Kidney tubule cell (primary cell): ENCODE results near the gene VSIR.

Source experiments
- DNase-seq: peaks from one replicate; pipeline ENCODE4 v3.0.0-alpha.2; 2018; ENCODE audit warnings: low spot score

VSIR gene

DNA sequence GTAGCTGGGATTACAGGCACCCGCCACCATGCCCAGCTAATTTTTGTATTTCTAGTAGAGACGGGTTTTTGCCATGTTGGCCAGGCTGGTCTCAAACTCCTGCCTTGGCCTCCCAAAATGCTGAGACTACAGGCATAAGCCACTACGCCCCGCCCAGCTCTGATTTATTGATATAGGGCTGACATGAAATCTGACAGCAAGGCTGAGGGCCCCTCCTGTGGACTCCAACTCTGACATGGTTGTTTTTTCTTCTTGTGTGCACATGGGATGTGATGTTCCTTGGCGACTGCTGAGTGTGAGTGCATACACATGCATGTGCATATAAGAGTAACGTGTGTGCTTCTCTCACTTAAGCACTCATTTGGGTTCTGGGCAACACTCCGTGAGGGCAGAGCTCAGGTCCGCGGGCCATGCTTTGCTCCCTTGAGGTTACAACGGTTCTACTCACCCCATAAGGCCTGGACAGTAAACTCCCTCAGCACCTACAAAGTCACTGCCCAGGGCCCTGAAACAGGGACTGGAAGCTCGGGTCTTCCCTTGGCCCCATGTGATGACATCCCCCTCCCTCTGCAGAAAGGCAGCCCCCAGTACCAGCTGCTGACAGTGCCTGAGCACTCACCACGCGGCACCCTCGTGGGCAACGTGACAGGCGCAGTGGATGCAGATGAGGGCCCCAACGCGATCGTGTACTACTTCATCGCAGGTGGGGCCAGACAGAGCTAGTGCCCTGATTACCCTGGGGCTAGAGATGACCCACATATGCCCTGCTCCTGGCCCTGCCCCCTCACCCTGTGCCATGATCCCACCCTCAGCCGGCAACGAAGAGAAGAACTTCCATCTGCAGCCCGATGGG, 33.6 kb upstream of the VSIR start:
- DNase-seq: no peak

DNA sequence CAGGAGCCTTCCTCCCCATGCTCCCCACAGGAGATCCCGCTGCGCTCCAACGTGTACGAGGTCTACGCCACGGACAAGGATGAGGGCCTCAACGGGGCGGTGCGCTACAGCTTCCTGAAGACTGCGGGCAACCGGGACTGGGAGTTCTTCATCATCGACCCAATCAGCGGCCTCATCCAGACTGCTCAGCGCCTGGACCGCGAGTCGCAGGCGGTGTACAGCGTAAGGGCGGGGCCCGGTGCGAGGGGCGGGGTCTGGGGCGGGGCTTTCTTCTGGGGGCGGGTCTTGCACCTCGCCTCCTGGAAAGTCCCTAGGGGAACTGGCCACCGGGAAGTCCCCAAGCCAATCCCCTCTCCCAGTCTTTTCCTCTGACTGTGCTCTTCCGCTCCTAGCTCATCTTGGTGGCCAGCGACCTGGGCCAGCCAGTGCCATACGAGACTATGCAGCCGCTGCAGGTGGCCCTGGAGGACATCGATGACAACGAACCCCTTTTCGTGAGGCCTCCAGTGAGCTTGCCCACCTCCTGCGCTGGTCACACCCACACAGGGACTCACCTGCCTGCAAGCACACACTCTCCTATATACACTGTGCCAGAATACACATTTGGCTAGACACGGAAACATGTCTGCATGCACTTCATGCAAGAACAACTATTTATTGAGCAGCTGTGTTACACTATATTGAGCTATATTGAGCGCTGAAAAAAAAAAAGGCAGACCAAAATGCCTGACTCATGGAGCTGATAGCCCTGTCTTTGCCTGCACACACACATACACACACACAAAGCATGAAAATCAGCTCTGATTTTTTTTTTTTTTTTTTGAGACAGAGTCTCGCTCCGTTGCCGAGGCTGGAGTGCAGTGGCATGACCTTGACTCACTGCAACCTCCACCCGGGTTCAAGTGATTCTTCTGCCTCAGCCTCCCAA, 32.7 kb upstream of the VSIR start:
- DNase-seq: peak; percentile 74

DNA sequence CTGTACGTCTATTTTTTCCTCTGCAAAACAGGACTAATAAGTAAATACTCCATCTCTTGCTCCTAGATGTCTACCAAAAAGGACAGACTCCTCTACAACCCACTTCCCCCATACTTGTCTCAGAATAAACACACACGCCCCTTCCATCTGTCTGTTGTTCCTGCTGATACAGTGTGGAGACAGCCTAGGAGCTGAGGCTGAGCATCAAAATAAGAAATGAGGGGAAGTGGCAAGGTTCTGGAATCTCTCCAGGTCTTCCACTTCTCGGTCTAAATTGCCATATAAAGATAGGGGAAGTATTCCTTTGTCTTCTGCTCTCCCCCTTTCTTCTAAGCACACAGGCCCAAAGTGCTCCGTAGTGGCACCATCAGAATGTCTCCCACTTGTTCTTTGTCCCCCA, 30.8 kb upstream of the VSIR start:
- no peak for DNase-seq

DNA sequence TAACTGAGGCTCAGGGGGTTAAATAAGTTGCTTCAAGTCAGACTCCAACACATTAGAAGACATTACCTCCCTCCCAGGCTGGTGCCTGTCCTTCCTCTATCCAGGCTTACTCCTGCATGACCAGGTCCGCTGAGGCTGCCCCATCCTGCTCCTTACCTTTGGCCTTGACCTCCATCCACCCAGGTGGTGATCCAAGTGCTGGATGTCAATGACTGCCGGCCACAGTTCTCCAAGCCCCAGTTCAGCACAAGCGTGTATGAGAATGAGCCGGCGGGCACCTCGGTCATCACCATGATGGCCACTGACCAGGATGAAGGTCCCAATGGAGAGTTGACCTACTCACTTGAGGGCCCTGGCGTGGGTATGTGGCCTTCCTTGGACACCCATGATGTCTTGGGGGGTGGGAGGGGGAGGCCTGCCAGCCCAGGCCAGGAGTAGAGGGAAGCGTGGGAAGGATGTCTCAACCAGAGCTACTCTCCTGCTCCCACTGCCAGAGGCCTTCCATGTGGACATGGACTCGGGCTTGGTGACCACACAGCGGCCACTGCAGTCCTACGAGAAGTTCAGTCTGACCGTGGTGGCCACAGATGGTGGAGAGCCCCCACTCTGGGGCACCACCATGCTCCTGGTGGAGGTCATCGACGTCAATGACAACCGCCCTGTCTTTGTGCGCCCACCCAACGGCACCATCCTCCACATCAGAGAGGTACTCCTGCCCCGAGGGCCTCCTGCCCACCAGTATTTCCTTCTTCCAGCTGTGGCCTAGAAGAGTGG, 29.6 kb upstream of the VSIR start:
- DNase-seq: no peak

DNA sequence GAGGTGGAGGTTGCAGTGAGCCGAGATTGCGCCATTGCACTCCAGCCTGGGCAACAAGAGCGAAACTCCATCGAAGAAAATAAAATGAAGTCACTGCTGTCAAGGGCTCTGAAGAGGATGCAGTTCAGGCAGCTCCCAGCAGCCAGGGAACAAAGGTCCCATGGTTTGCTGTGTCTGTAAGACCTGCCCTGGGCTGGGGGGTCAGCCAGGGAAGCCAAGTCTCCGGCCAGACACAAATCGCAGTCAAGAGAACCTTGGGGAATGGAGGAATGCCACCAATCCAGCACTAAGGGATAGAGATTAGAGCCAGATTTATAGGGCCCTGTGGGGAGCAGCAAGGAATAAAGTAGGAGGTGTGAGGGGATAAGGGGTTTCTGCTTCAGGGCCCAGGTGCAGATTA, 28.9 kb upstream of the VSIR start:
- no peak for DNase-seq

DNA sequence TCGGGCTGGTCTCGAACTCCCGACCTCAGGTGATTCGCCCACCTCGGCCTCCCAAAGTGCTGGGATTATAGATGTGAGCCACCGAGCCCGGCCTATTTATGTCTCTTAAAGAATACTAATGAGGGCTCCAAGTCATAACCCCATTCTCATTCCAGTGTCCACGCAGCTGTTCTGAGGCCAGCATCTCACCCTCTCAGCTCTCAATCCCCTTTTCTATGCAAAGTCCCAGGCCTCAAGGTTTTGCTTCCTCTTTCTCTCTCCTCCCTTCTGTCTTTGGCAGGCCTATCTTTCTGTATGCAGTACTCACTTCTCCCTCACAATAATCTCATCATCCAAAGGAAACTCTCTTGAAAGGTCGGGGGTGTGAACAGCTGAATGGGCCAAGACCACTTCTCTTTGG, 28.0 kb upstream of the VSIR start:
- no peak for DNase-seq

DNA sequence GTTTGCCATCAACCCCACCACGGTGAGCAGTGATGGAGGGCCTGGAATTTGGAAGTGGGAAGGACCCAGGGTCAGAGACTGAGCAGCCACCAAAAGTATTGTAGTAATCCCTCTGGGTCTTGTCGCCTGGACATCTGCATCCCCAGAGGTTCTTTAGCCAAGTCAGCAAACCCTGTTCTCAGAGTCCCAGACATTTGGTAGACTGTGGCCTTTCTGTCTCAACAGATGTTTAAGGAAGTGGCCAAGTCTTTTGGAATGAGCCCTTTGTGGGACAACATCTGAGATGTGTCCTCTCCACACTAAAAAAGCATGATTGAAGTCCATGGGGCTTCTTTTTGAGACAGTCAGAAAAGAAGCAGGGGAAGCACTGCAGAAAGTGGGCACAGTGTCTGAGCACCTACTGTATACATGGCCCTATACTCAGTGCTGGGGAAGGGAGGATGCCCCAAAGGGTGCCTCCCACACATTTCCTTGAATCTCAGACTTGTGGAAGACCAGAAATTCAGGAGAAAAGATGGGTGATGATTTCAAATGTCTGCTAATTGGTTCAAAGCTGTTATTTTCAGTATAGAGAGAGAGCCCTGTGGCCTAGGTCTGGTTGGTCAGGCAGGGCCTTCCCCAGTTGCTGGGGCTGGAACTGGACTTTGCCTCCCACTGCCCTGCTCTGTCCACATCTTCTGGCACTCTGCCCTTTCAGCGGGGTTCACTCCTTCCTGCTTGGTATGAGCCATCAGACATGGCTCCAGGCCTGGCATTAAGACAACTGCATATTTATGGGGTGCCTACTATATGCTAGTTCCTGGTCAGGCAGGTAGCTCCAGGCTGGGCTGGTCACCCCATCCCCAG, 26.5 kb upstream of the VSIR start:
- DNase-seq: no peak

DNA sequence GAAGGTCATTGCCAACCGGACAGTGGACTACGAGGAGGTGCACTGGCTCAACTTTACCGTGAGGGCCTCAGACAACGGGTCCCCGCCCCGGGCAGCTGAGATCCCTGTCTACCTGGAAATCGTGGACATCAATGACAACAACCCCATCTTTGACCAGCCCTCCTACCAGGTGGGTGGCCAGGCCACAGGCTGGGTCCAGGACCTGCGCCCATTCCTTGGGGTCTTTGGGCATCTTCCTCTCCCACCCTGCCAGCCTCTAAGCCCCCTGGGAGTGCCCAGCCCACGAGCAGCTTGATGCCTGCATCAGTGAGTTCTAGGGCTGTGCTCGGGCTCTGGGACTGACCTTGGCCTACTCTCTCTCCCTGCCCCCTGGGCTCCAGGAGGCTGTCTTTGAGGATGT, 25.8 kb upstream of the VSIR start:
- DNase-seq: no peak

DNA sequence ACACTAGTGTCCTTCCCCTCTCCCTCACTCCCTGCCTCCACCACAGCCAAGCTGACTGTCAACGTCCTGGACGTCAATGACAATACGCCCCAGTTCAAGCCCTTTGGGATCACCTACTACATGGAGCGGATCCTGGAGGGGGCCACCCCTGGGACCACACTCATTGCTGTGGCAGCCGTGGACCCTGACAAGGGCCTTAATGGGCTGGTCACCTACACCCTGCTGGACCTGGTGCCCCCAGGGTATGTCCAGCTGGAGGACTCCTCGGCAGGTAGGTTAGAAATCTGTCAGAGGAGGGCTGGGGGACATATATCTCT, 24.9 kb upstream of the VSIR start:
- no peak for DNase-seq

DNA sequence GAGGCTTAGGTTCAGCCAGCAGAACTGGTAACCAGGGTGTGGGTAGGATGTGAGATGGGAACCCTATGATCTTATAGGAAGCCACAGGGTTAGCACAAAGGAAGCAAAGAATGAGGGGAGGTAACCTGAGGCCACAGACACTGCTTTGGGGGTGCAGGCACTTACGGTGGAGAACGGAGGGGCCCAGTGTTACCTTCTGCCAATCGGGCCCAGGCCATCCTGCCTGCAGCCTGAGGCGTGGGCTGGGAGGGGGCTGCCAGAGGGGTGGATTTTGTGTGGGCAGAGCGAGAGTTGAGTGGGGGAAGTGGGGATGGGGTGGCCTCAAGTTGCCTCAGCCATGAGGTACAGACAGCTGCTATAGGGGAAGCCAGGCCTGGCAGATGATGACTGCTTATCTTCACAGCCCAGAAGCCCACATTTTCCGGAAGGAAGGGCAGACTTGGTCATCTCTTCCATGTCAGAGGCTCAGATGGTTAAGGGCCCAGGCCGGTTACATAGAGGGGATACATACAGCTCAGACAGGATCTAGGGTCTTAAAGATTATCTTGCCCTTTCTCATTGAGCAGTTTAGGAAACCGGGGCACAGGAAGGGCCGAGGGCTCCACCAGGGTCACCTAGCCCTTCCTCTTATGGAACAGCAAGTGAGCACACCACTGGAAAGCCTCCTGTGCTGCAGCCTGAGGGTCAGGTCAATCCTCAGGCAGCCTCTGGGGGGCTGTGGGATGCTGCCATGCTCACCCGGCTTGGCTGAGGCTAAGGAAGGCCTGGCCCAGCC, 24.4 kb upstream of the VSIR start:
- DNase-seq: no peak

DNA sequence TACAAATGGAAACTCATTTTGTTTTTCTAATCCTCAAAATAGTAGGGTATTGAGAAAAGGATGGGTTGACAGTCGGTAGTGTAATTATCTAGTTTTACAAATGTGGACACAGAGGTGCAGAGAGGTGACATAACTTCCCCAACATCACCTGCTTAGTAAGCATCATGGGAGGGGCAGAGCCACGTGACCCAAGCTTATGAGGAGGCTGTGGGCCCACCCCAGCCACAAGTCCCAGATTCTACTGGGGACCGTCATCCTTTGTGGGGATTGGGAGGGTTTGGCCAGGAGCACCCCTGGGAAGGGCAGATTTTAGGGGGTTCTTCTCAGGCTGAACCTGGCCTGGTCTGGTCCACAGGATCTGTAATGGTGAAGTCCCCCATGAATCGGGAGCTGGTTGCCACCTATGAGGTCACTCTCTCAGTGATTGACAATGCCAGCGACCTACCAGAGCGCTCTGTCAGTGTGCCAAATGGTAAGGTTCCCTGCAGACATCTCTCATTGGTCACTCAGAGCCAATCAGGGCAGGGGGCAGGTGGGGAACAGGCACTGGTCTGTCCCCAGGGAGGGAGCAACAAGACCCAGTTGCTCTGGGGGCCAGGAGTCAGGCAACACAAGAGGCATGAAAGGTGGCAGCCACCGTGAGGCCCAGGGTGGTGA, 23.6 kb upstream of the VSIR start:
- no peak for DNase-seq

DNA sequence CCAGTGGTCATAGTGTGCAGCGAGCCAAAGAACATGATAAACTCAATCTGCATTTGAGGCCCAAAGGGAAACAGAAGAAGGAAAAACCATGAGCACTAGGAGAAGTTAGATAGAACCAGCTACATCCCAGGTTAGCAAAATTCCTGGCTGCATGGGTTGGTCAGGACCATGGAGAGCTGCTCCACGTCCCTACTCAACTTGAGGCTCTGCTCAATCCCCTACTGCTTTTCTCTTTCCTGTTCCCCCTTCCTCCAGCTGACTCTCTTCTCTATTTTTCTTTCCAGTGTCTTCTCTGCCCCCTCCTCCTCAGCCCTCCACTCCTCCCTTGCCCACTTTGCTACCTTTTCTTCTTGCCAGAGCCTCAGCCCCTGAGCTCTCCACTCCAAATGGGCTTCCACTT, 21.9 kb upstream of the VSIR start:
- DNase-seq: no peak

DNA sequence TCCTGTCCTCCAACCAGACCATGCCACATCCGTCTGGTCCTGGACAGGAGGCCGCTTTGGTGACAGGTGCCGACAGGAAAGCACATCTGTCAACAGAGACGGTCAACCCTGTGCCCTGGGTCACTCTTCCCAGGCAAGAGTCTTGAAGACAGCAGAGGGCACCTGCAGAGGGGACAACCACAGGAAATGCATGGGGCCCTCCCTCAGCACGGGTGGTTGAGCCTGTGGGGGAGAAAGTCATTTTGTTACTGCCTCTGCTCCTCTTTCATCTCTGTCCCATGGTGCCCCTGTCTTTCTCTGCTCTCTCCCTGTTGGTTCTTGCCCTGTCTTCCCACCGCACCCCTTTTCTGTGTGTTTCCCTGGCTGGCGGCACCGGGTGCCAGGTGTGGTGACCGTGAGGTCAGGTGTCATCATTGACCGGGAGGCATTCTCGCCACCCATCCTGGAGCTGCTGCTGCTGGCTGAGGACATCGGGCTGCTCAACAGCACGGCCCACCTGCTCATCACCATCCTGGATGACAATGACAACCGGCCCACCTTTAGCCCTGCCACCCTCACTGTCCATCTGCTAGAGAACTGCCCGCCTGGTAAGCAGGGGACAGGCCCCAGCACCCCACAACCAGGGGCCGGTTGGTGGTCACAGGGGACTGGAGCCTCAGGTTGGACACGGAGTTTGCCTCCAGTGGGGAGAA, 17.6 kb upstream of the VSIR start:
- DNase-seq: no peak

DNA sequence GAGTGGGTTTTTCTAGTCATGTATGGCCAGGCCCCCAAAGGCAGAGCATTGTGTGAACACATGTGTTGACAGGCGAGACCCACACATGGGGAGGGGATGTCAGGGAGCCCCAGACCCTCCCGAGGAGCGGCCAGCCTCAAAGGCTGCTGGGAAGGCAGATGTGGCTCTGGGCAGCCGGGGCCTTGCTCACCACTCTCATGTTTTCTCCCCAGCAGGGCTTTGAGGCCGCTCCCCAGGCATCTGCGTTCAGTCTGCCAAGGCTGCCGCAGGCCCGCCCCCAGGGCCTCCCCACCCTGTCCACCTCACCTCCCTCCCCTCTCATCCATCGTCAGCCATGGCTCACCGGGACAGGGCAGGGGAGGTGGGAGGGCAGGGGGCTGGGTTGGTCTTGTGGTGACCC, 16.6 kb upstream of the VSIR start:
- DNase-seq: no peak

DNA sequence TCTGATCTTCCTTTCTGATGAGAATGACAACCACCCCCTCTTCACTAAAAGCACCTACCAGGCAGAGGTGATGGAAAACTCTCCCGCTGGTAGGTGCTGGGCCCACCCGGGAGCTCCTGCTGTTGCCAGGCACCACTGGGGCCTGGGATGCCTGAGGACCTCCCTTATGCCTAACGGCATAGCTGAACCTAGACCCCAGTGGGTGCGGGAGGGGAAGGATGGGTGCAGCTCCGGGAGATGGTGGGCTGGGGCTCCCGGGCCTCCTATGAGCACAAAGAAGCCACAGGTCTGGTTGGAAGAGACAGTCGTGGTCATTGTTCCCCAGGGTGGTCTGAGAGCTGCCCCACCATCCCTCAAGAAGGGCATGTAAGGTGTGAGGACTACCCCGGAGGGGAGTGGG, 15.6 kb upstream of the VSIR start:
- DNase-seq: no peak

DNA sequence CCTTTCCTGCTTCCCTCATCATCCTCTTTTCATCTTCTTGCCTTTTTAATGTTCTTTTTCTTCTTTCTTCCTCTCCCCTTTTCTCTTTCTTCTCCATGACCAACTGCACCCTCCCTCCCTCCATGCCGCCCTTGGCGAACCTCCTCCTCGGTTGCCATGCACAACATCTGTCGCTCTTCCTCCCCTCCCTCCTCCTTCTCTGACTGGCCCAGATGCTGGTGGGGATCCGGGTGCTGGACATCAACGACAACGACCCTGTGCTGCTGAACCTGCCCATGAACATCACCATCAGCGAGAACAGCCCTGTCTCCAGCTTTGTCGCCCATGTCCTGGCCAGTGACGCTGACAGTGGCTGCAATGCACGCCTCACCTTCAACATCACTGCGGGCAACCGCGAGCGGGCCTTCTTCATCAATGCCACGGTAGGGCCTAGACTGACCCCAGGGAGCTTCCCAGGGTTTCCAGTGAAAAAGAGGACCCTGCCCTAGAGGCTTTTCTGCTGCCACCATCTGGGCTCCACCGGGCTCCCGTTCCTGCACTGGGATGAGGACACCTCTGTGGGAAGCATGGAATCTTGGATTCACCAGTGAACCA, 11.5 kb upstream of the VSIR start:
- DNase-seq: no peak

DNA sequence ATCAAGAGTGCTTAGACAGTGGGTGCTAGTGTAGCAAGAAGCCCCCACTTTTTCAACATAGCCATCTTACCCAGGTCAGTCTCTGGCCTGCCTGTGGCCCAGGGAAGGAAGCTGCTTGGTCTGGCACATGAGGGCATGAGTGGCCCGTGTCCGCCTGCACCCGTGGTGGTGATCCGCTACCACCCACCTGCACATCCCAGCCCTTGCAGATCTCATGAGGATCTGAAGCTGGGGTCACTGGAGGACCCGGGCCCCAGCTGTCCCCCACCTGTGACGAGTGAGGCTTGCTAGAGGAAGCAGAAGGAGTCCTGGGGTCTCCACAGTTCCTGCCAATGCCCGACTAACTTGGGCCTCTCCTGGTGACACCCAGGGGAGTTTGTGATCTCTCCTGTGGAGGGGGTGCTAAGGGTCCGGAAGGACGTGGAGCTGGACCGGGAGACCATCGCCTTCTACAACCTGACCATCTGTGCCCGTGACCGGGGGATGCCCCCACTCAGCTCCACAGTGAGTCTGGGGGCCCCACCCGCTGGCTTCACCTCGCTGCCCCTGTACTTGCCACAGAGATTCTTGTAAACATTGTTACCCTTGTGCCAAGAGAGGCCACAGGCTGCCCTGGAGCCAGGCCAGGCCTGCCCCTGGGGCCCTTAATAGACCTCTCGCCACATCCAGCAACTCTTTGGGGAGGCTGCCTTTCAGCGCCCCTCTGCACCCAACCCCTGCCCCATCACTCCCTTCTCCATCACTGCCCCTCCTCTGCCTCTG, 10.8 kb upstream of the VSIR start:
- no peak for DNase-seq

DNA sequence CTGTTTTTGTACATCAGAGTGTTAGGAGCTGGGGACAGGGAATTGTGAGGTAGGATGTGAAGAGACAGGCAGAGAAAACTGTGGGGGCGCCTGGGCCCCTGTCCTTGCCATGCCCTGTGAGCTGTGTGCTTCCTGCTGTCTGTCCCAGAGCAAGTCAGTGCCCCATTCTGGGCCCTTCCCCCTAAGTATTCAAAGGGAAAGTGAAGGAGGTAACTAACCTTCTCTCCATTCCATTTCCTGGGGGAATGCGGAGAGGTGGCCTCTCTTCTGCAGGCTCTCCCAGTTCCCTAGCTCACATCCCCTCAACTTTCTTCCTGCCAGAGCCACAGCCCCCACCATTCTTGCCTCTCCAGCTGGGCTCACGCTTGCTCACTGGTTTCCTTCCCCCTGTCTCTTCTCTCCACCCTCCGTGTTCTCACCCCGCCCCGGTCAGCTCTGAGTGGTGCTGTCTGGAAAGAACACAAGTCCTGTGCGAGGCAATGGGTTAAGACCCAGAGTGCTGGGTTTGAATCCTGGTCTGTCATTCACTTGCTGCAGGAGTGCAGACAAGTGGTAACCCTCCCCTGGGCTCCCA, 9.7 kb upstream of the VSIR start:
- no peak for DNase-seq
